DND-41 (cell line): ENCODE measurements around the gene CCL28.

Experiments used
- CTCF ChIP-seq: IDR thresholded peaks from 2 replicates; pipeline ENCODE4 v1.5.1; 2012; ENCODE audit warnings: borderline replicate concordance, low read length, moderate library complexity, mild to moderate bottlenecking; ENCODE audit not compliant: poor library complexity, severe bottlenecking; ENCODE audit errors: extremely low read depth
- EZH2 ChIP-seq: IDR thresholded peaks from 3 replicates; pipeline ENCODE4 v1.6.1; 2012; ENCODE audit warnings: borderline replicate concordance, low read depth, mild to moderate bottlenecking, moderate library complexity, low read length, inconsistent platforms; ENCODE audit not compliant: severe bottlenecking

GRCh38 chr5:43422143-43422542, 10.0 kb upstream of the CCL28 start:
- TF ChIP-seq EZH2 = no peak
- TF ChIP-seq CTCF = no peak
